Endodermal cell (in vitro differentiated cells): ENCODE results near the gene ATG9B. TPM values are rescaled to one million over a fixed set of nuclear protein-coding genes. Genes with fewer than 3 reads are reported as not detected.

Source experiments
- DNase-seq: peaks from one replicate; pipeline ENCODE4 v3.0.0-alpha.2; 2017
- H3K27ac ChIP-seq: 2 replicates; pipeline ENCODE4 v1.5.1; 2013; ENCODE audit warnings: mild to moderate bottlenecking, low read depth, low read length, moderate library complexity
- H3K27me3 ChIP-seq: 2 replicates; pipeline ENCODE4 v1.6.1; 2013; ENCODE audit warnings: mild to moderate bottlenecking, low read length, moderate library complexity; ENCODE audit not compliant: insufficient read depth, control insufficient read depth, poor library complexity, severe bottlenecking
- H3K36me3 ChIP-seq: 2 replicates; pipeline ENCODE4 v1.7.0; 2013; ENCODE audit warnings: mild to moderate bottlenecking, low read length, moderate library complexity; ENCODE audit not compliant: control insufficient read depth, insufficient read depth
- H3K4me1 ChIP-seq: one replicate; pipeline ENCODE4 v1.7.0; 2013; ENCODE audit warnings: low read length; ENCODE audit not compliant: control insufficient read depth, insufficient read depth
- H3K4me3 ChIP-seq: 2 replicates; pipeline ENCODE4 v1.5.1; 2013; ENCODE audit warnings: mild to moderate bottlenecking, low read length, moderate library complexity
- H3K9ac ChIP-seq: 2 replicates; pipeline ENCODE4 v1.6.1; 2013; ENCODE audit warnings: mild to moderate bottlenecking, low read length, moderate library complexity; ENCODE audit not compliant: poor library complexity, severe bottlenecking; ENCODE audit errors: extremely low read depth
- H3K9me3 ChIP-seq: 2 replicates; pipeline ENCODE4 v1.6.1; 2013; ENCODE audit warnings: mild to moderate bottlenecking, low read length, moderate library complexity; ENCODE audit not compliant: control insufficient read depth
- H3K27ac Mint-ChIP-seq: 2 replicates; pipeline ENCODE4 v1.8.0; 2020; ENCODE audit warnings: mixed read lengths
- H3K27me3 Mint-ChIP-seq: 2 replicates; pipeline ENCODE4 v1.8.0; 2021; ENCODE audit warnings: mild to moderate bottlenecking, mixed read lengths; ENCODE audit not compliant: insufficient read depth
- H3K36me3 Mint-ChIP-seq: 2 replicates; pipeline ENCODE4 v1.8.0; 2020; ENCODE audit warnings: low read depth, mixed read lengths
- H3K4me1 Mint-ChIP-seq: 2 replicates; pipeline ENCODE4 v1.8.0; 2020; ENCODE audit warnings: mixed read lengths
- H3K4me3 Mint-ChIP-seq: 2 replicates; pipeline ENCODE4 v1.8.0; 2020; ENCODE audit warnings: mild to moderate bottlenecking, moderate library complexity, mixed read lengths
- H3K9me3 Mint-ChIP-seq: 2 replicates; pipeline ENCODE4 v1.8.0; 2020; ENCODE audit warnings: mild to moderate bottlenecking, mixed read lengths
- CTCF ChIP-seq: fragments of 200-600 bp; sonication (generic); conservative IDR thresholded peaks from 2 replicates; pipeline ENCODE4 v1.5.0; 2021; ENCODE audit warnings: antibody characterized with exemption, mild to moderate bottlenecking
- WGBS, 2 experiments: methylation state at CpG; one replicate each; pipeline versions ENCODE4 v1.1.5 to v1.1.7; 2013; ENCODE audit warnings: missing lambda C conversion rate in 2 of 2, mixed read lengths in 1 of 2; ENCODE audit not compliant: insufficient coverage in 1 of 2, insufficient read length in 1 of 2; 5-methylcytosine and 5-hydroxymethylcytosine counted together
- total RNA-seq, 2 donors: library from RNA; stranded (reverse); fragmentation: NEBNext Ultra II Directional in 1 of 2; extraction: Animal tissue kit (Norgen Biotek cat#: 25700) in 1 of 2; gene quantifications; 2 replicates in 1 of 2; 3 replicates in 1 of 2; pipeline ENCODE4 v1.2.1, GENCODE V29; 2021

The ATG9B gene
- total RNA-seq, 2 donors from 2014 or later = 2.0 to 3.0 TPM

DNA sequence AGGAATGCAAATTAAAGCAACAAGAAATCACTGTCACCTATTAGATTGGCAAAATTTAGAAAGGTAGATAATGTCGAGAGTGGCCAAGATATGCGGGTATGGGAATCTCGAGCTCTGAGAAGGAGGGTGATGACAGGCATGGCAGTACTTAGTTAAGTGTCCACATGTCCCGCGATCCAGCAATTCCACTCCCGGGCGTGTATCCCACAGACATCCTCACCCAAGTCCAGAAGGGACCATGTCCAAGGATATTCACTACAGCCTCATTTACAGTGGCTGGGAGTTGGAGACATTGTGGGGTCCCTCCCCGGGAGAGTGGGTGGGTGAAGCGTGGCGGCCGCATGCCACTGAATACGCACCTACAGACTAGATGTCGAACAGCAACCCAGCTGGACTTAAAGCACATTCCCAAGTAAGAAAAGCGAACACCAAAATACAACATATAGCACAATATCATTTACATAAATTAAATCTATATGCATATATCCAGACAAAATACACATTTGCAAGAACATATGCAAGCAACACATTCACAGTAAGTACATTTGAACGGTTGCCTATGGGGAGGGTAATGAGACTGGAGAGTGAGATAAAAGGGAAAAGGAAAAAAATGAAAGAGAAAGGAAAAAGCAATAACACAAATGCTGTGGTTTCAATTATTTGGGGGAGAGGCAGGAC is 56.1 kb downstream of the ATG9B start:
- Mint-ChIP-seq H3K27ac (no peak overlapping the region), H3K36me3 (no peaks in the 10 kb centered on the region), H3K27me3 (peaks cover 58% of the 10 kb centered on the region), H3K4me3 (no peak overlapping the region), H3K9me3 (no peaks in the 10 kb centered on the region), H3K4me1 (peaks cover 13% of the 10 kb centered on the region)
- Histone ChIP-seq H3K4me1 (peaks cover 3% of the 10 kb centered on the region), H3K27me3 (peaks cover 11% of the 10 kb centered on the region), H3K9ac (no peak overlapping the region), H3K9me3 (no peaks in the 10 kb centered on the region), H3K27ac (no peak overlapping the region), H3K4me3 (no peak overlapping the region), H3K36me3 (no peaks in the 10 kb centered on the region)
- 91 to 95% methylated on average over 9 to 15 of the region's 15 CpGs for WGBS, 2 experiments
- no peak for TF ChIP-seq CTCF
- no peak for DNase-seq

DNA sequence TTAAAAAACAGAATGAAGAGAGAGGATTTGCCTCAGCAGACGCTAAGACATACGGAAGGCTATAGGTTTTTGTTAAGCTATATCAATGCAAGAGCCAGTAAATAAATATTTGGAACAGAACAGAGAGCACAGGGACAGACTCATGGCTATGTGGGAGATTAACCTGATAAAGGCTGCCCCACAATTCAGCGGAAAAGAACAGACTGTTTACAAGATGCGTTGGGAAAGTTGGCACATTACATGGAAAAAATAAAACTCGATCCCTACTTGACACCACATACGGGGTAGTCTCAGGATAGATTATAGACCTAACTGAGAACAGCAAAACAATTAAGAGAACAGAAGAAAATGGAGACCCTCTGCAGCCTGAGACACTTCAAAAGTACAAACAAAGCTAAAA is 56.9 kb downstream of the ATG9B start:
- Mint-ChIP-seq H3K36me3 (no peaks in the 10 kb centered on the region), H3K4me3 (no peak overlapping the region), H3K4me1 (peaks cover 13% of the 10 kb centered on the region), H3K27ac (no peak overlapping the region), H3K9me3 (no peaks in the 10 kb centered on the region), H3K27me3 (peaks cover 51% of the 10 kb centered on the region)
- Histone ChIP-seq H3K36me3 (no peaks in the 10 kb centered on the region), H3K4me1 (peaks cover 3% of the 10 kb centered on the region), H3K27me3 (peaks cover 4% of the 10 kb centered on the region), H3K9me3 (no peaks in the 10 kb centered on the region), H3K9ac (no peak overlapping the region), H3K4me3 (no peak overlapping the region), H3K27ac (no peak overlapping the region)
- DNase-seq = no peak
- no peak for TF ChIP-seq CTCF
- WGBS, 2 experiments = 92 to 99% methylated on average over 5 to 6 of the region's 6 CpGs

DNA sequence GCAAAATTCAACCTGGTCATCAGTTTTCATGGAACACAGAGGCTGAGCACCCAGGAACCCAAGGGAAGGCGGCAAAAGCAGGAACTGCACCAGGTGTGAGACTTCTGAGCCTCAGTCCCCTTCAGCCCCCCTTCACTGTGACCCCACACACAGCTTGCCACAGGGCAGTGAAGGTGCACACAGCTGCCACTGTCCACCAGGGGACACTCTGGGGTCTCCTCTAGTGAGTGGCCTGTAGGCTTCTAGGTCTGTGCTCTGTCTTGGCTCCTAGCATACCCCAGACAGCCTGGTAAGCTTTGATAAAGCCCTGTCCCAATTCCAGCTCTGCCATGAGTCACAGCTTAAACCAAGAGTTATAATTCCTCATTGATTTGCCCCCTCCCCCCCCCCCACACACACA is 58.3 kb downstream of the ATG9B start:
- peaks cover 13% of the 10 kb centered on the region for H3K4me1 Mint-ChIP-seq
- WGBS, 2 experiments = 89 to 90% methylated on average over 1 of the region's 1 CpG
- peaks cover 3% of the 10 kb centered on the region for H3K4me1 ChIP-seq

More for the DNA sequence above, 58.3 kb downstream of the ATG9B start:
- H3K27ac Mint-ChIP-seq = no peak overlapping the region
- no peak overlapping the region for H3K4me3 Mint-ChIP-seq
- Histone ChIP-seq H3K9ac (no peak overlapping the region), H3K27me3 (peaks cover 4% of the 10 kb centered on the region), H3K4me3 (no peak overlapping the region), H3K36me3 (no peaks in the 10 kb centered on the region), H3K27ac (no peak overlapping the region), H3K9me3 (no peaks in the 10 kb centered on the region)
- no peaks in the 10 kb centered on the region for H3K9me3 Mint-ChIP-seq
- peaks cover 44% of the 10 kb centered on the region for H3K27me3 Mint-ChIP-seq
- H3K36me3 Mint-ChIP-seq = no peaks in the 10 kb centered on the region
- DNase-seq = peak; percentile 82
- peak; percentile 76 for TF ChIP-seq CTCF
